Muscle of leg (tissue), 11 donors: Measurements from ENCODE around the gene VSIG8. TPM values are rescaled to one million over a fixed set of nuclear protein-coding genes. Genes with fewer than 3 reads are reported as not detected.
A peak's percentile ranks its signal among the peaks of the same experiment; 100 is the strongest.

Experiments used
- DNase-seq: peaks from one replicate; pipeline ENCODE4 v3.0.0; 2013
- H3K27ac ChIP-seq: one replicate; pipeline ENCODE4 v1.5.1; 2013; ENCODE audit warnings: mild to moderate bottlenecking, low read length, control low read depth
- H3K27me3 ChIP-seq: one replicate; pipeline ENCODE4 v1.6.1; 2013; ENCODE audit warnings: low read length; ENCODE audit not compliant: control insufficient read depth, insufficient read depth
- H3K36me3 ChIP-seq: one replicate; pipeline ENCODE4 v1.6.1; 2013; ENCODE audit warnings: low read length; ENCODE audit not compliant: control insufficient read depth, insufficient read depth
- H3K4me1 ChIP-seq: one replicate; pipeline ENCODE4 v1.6.1; 2013; ENCODE audit warnings: low read length; ENCODE audit not compliant: control insufficient read depth, insufficient read depth
- H3K4me3 ChIP-seq: one replicate; pipeline ENCODE4 v1.5.1; 2013; ENCODE audit warnings: low read length, control low read depth
- H3K9me3 ChIP-seq: replicated peaks from 2 replicates; pipeline ENCODE4 v1.6.1; 2013; ENCODE audit warnings: low read depth, low read length; ENCODE audit not compliant: control insufficient read depth
- WGBS: methylation state at CpG from one replicate; pipeline ENCODE4 v1.1.5; 2013; ENCODE audit warnings: missing lambda C conversion rate; ENCODE audit not compliant: insufficient coverage; 5-methylcytosine and 5-hydroxymethylcytosine counted together
- polyA plus RNA-seq, 8 donors: library from polyadenylated mRNA; unstranded; fragments of 120-200 nt; gene quantifications; one replicate each; pipeline versions ENCODE4 v1.2.1 to v1.2.3, GENCODE V29; 2013; ENCODE audit warnings: inconsistent platforms in 1 of 8, low replicate concordance in 1 of 8; ENCODE audit not compliant: insufficient read length in 8 of 8, insufficient read depth in 1 of 8
- total RNA-seq: library from RNA; stranded (reverse); fragments of 120-200 nt; gene quantifications from one replicate; pipeline ENCODE4 v1.2.4, GENCODE V29; 2013

VSIG8 gene
- total and polyA plus RNA-seq, 9 donors, result not detected

DNA sequence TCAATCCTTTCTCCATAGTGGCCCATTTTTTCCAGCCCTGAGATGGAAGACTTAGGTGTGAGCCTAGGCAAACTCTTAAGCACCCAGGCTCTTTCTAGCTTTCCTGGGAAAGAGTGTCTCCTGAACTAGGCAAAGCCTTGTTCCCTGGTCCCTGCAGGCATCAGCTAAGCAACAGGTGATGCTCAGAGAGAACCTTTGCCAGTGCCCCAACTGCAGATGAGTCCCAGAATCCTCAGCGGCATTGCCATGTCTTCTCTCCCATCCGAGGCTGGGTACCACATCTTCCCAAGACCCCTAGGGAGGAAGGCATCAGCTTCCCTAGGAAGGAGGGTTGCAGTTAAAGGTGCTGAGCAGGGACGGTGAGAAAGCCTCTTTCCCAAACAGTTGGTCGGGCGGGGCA, 8.2 kb upstream of the VSIG8 start:
- 66% methylated on average over 3 of the region's 5 CpGs for WGBS
- peaks cover 26% of the 10 kb centered on the region for H3K4me1 ChIP-seq
- H3K4me3 ChIP-seq, result no peak overlapping the region
- DNase-seq, result no peak
- H3K27me3 ChIP-seq, result peaks cover 9% of the 10 kb centered on the region
- H3K9me3 ChIP-seq, result no peaks in the 10 kb centered on the region
- H3K36me3 ChIP-seq, result no peaks in the 10 kb centered on the region
- H3K27ac ChIP-seq, result no peak overlapping the region

DNA sequence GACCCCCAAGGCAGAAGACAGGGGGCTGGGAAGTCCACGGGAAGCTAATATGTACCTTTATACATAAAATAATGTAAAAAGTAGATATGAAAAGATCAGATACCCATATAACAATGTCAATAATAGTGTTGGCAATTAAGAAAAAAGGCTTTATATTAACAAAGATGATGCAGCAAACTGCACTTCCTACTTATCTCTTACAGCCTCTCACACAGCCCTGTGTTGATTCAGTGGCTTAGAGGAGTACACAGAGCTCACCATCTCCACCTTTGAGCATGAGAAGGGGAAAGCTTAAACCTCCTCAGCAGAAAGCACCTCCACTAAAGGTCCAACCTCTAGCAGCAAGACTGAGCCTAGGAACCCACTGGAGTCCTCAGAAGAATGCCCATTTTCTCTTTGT, 7.2 kb upstream of the VSIG8 start:
- H3K27me3 ChIP-seq, result peaks cover 9% of the 10 kb centered on the region
- no peaks in the 10 kb centered on the region for H3K9me3 ChIP-seq
- no CpG with 5 or more reads among the region's 1 CpG for WGBS
- peaks cover 26% of the 10 kb centered on the region for H3K4me1 ChIP-seq
- no peak overlapping the region for H3K4me3 ChIP-seq
- DNase-seq, result no peak
- H3K36me3 ChIP-seq, result no peaks in the 10 kb centered on the region
- H3K27ac ChIP-seq, result no peak overlapping the region

DNA sequence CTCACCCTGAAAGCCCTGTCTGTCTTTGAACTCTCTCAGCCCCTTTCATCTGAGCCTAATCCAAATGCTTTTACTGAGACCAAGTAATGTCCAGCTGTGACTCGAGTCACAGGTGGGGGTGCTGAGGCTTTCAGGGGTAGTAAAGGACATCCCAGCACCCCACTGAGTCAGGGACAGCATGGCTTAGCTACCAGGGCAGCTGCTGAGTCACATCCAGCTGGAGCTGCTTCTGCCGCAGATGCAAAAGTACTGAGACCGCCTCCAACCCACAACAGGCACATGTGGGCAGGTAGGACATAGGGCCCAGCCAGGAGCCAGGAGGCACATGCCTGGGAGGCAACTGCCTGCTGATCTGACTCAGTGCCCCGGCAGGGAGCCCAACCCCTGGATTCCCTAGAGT, 6.7 kb upstream of the VSIG8 start:
- H3K9me3 ChIP-seq, result no peaks in the 10 kb centered on the region
- H3K4me3 ChIP-seq, result no peak overlapping the region
- no peaks in the 10 kb centered on the region for H3K36me3 ChIP-seq
- no peak overlapping the region for H3K27ac ChIP-seq
- H3K4me1 ChIP-seq, result peaks cover 26% of the 10 kb centered on the region
- WGBS, result 40% methylated on average over 1 of the region's 4 CpGs
- H3K27me3 ChIP-seq, result peaks cover 9% of the 10 kb centered on the region
- DNase-seq, result no peak

DNA sequence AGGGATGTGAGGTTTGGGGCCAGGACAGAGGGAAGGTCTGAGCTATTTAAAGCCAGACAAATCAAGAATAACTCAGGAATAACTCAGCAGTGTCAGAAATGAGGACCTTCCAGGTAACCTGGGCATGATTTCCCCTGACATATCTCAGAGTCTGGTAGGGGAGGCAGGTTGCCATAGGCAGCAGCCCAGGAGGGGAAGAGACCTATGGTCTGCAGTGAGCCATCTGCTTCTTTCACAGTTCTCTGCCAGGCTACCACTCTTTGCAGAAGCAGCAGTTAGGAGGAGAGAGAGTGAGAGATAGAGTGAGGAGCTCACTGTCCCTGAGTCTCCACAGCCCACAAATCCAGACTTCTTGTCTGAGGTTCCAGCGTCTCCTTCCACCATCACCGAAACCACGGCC, 6.3 kb upstream of the VSIG8 start:
- no peak overlapping the region for H3K27ac ChIP-seq
- peaks cover 26% of the 10 kb centered on the region for H3K4me1 ChIP-seq
- H3K9me3 ChIP-seq, result no peaks in the 10 kb centered on the region
- H3K27me3 ChIP-seq, result peaks cover 9% of the 10 kb centered on the region
- no peak for DNase-seq
- no peak overlapping the region for H3K4me3 ChIP-seq
- no peaks in the 10 kb centered on the region for H3K36me3 ChIP-seq
- WGBS, result 60% methylated on average over 1 of the region's 3 CpGs

DNA sequence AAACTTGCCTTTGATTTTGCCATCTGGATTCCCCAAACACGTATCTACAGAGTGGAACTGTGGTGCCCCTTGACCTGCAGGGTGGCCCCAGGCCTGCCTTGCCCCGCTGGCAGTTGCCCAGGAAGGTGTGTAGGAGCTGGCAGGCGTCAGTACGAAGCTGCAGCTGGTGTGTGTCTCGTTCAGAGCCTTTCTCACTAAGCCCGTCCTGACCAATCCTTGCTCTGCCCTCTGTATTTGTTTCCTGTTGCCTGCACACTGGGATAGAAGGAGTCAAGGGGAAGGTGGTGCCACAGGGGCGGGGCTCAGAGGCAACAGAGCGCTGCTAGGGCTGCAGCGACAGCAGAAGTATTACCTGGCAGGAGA, 5.2 kb upstream of the VSIG8 start:
- H3K27ac ChIP-seq, result no peak overlapping the region
- WGBS, result 16% methylated on average over 4 of the region's 9 CpGs
- H3K4me3 ChIP-seq, result no peak overlapping the region
- no peaks in the 10 kb centered on the region for H3K36me3 ChIP-seq
- H3K9me3 ChIP-seq, result no peaks in the 10 kb centered on the region
- peaks cover 4% of the 10 kb centered on the region for H3K27me3 ChIP-seq
- peaks cover 26% of the 10 kb centered on the region for H3K4me1 ChIP-seq
- DNase-seq, result peak; percentile 59

DNA sequence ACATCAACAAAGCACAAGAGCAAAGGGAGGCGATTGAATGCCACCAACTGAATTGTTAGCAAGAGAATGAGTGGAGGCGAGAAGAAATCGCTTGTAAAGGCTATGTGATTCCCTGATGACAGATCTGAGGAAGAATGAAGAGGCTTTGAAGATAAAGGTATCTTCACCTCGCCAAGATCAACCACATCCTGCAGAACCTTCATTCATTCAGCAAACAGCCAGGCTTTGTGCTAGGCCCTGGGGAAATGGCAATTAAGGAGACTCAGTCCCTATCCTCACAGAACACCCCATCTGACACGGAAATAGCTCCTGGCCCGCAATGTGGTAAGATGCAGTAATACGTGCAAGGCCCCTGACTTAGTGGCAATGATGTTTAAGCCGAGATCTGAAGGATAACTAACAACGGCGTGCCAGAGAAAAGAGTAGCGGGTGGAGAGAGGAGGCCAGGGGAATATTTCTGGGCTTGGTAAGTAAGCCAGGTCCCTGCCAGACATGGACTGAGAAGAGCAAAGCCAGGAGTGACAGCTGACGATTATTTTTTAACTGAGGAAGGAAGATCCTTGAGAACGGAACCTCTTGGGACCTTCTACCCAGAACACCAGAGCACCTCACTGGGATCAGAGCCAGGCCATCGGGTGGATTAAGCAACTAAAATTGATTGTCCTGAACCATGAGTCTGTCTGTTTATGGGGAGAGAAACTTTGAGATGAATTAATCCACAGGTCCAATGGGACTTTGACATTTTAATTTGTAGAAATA, 4.6 kb upstream of the VSIG8 start:
- DNase-seq, result no peak
- Histone ChIP-seq H3K4me1 (peaks cover 26% of the 10 kb centered on the region), H3K4me3 (no peak overlapping the region), H3K27me3 (peaks cover 3% of the 10 kb centered on the region), H3K36me3 (no peaks in the 10 kb centered on the region), H3K9me3 (no peaks in the 10 kb centered on the region), H3K27ac (no peak overlapping the region)
- 52% methylated on average over 8 of the region's 14 CpGs for WGBS

DNA sequence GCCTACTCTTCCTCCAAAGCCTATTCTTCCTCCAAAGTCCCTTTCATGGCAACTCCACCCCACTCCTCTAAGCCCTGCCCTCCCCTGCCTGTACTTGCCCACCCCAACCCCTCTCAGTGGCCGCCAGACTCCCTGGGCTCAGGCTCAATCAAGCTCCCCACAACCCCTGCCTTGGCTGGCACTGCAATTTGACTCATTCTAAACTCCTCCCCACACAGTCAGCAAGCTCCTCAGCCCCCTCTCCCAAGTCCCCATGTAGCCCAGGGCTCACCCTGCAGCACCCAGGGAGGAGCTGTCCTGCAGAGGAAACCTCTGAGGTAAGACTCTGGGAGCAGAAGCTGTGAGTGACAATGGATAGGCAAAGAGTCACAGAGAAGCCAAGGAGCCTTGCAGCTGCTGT, 3.6 kb upstream of the VSIG8 start:
- H3K9me3 ChIP-seq, result no peaks in the 10 kb centered on the region
- no peak overlapping the region for H3K4me3 ChIP-seq
- 45% methylated on average over 1 of the region's 1 CpG for WGBS
- H3K4me1 ChIP-seq, result peaks cover 26% of the 10 kb centered on the region
- H3K27me3 ChIP-seq, result no peaks in the 10 kb centered on the region
- H3K36me3 ChIP-seq, result no peaks in the 10 kb centered on the region
- no peak overlapping the region for H3K27ac ChIP-seq
- DNase-seq, result no peak

DNA sequence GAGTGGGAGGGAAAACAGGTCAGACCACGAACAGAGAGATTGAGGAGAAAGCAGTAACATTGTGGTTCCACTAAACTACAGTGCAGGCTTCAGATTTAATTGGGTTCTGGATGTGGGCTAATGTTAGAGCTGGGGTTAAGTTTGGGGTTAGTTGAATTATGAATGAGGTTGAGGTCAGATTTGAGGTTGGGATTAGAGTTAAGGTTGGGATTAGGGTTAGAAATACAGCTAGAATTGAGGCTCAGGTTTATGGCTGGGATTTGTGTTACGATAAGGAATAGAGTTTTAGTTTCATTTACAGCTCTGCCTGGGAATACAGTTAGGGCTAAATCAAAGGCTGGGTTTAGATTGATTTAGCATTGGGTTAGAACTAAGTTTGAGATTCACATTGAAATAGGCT, 1.8 kb upstream of the VSIG8 start:
- H3K36me3 ChIP-seq, result no peaks in the 10 kb centered on the region
- H3K4me1 ChIP-seq, result peaks cover 24% of the 10 kb centered on the region
- H3K4me3 ChIP-seq, result no peak overlapping the region
- no peaks in the 10 kb centered on the region for H3K9me3 ChIP-seq
- no peak for DNase-seq
- no peaks in the 10 kb centered on the region for H3K27me3 ChIP-seq
- no peak overlapping the region for H3K27ac ChIP-seq
- 77% methylated on average over 2 of the region's 2 CpGs for WGBS

DNA sequence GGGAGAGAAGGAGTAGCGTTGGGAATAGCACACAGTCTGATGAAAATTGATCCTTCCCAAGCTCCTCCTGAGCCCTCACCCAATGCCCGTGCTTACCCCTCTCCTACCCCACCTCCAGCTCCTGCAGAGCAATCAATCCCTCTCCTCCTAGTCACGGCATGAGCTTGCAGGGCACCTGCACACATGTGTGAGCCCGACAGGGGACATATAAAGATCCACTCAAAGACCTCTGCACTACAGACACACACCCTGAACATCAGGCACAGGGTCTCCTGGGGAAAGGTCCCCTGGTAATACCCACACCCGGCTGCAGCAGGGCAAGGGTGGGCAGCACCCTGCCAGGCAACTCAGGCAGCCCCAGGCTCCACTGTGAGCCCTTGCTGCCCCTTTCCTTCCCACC, 426 bp downstream of the VSIG8 start:
- WGBS, result 54% methylated on average over 4 of the region's 5 CpGs

DNA sequence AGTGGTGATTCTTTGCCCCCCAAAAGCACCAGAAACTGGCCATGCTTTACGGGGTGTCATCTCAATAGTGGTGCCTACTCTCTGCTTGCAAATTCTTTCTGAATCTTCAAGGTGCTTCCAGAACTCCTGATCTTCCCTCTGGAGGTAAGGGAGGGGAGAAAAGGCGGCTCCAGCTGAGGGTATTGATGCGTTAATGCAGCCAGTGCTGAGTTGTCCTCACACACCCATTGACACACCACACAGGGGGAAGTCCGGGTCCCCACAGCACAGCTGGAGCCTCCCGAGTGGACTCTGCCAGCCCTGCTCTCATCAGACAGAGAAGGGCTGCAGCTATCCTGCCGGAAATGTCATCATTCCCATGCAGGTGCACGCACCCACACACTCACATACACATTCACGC, 1.2 kb downstream of the VSIG8 start:
- H3K9me3 ChIP-seq, result no peaks in the 10 kb centered on the region
- H3K36me3 ChIP-seq, result peaks cover 4% of the 10 kb centered on the region
- DNase-seq, result no peak
- no peak overlapping the region for H3K4me3 ChIP-seq
- WGBS, result 43% methylated on average over 4 of the region's 8 CpGs
- H3K4me1 ChIP-seq, result peaks cover 2% of the 10 kb centered on the region
- no peaks in the 10 kb centered on the region for H3K27me3 ChIP-seq
- no peak overlapping the region for H3K27ac ChIP-seq

More for the DNA sequence above, 426 bp downstream of the VSIG8 start:
- no peaks in the 10 kb centered on the region for H3K27me3 ChIP-seq
- H3K4me1 ChIP-seq, result peaks cover 7% of the 10 kb centered on the region
- no peak overlapping the region for H3K27ac ChIP-seq
- no peaks in the 10 kb centered on the region for H3K36me3 ChIP-seq
- no peak overlapping the region for H3K4me3 ChIP-seq
- DNase-seq, result no peak
- no peaks in the 10 kb centered on the region for H3K9me3 ChIP-seq

DNA sequence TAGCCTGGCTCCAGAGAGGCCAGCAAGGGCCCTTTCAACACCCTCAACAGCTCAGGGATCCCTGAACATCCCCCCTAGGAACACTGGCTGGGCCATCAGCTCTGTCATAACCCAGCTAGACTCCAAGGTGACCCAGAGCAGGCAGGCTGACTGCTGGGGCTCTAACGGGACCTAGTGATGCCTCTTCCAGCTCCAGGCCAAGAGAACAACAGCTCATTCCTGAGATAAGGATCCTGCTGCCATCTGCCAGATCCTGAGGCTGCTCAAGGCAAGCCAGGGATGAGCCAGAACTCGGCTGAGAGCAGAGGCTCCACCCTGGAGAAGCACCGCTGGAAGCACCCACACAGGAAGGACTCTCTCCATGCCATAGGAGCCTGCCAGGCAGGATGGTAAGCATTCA, 2.0 kb downstream of the VSIG8 start:
- no peaks in the 10 kb centered on the region for H3K27me3 ChIP-seq
- no peak for DNase-seq
- peaks cover 4% of the 10 kb centered on the region for H3K36me3 ChIP-seq
- WGBS, result 32% methylated on average over 3 of the region's 3 CpGs
- no peak overlapping the region for H3K27ac ChIP-seq
- H3K9me3 ChIP-seq, result no peaks in the 10 kb centered on the region
- H3K4me1 ChIP-seq, result peaks cover 1% of the 10 kb centered on the region
- no peak overlapping the region for H3K4me3 ChIP-seq
